Fibroblast of skin of left quadriceps (primary cell): ENCODE measurements around the gene NR3C2.

ENCODE experiments used
- DNase-seq, 2 experiments: peaks; one replicate each; pipeline ENCODE4 v3.0.0-alpha.2; 2013; ENCODE audit warnings: low read depth in 2 of 2

Gene NR3C2

GRCh38 chr4:148077581-148077980 is 364.6 kb downstream of the NR3C2 start:
- no peak for DNase-seq

DNA sequence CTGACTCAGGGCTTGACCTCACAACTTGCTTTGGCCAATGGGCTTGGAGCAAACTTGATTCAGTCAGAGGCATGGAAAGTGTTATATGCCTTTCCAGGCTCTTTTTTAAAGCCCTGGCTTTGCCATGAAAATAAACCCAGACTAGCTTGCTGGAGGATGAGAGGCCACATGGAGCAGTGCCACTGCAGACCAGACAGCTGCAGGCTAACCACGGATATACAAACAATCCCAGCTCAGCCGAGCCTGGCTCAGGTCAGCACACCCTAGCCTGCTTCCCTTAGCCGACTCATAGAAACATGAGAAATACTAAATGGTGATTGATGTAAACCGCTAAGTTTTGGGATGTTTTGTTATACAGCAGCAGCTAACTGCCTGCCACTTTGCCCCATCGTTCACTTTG is 365.2 kb downstream of the NR3C2 start:
- DNase-seq, result no peak

GRCh38 chr4:148075438-148075837 is 366.8 kb downstream of the NR3C2 start:
- DNase-seq, result no peak

DNA sequence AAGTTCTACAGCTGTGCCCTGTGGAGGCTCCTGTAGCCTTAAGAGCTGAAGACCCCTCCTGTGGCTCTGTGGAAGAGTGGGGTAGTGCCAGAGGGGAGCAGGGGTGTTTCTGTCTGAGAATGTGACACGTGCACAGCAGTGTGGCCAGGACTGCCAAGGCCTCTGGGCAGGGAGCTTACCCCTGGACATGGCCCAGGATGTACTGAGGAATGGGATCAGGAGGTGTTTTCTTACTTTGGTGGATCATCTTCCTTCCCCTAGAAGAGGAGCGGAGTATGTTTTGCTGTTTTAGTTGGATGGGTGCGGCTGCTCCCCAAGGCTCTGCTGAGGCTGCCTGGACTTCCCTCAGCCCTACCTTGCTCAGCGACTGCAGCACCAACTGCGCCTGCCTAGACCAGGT is 367.8 kb downstream of the NR3C2 start:
- DNase-seq, result no peak

DNA sequence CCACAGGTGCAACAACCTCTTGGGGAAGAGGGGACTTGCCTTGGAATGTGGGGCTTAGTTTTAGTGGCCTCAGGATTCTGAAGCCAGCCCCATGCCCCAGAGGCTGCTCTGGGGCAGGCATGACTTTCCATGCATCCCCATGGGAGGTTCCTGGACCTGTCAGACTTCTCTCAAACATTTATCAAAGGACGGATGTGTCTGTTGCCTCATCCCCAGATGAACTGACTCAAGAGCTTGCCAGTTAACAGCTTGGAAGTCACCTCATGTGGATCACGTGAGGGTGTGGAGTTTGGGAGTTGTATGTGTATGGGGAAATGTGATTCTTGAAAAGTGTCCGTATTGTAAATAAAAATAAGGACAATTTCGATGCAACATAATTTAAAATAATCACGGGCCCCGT is 368.9 kb downstream of the NR3C2 start:
- no peak for DNase-seq

GRCh38 chr4:148072789-148073188 is 369.4 kb downstream of the NR3C2 start:
- no peak for DNase-seq

DNA sequence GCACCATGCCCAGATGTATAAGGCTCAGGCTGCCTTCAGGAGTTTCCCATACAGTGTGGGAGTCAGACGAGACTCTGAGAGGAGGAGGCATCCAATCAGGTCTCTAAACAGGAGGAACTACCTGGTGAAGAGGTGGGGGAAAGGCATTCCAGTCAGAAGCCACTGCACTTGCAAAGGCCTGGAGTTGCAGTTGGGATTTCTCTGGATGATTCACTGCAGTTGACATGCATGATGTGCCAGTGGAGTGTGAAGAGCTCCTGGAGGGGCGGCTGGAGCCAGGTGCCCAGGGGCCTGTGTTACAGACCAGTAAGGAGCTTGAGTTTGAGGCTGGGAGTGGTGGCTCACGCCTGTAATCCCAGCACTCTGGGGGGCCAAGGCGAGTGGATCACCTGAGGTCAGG is 371.2 kb downstream of the NR3C2 start:
- no peak for DNase-seq

DNA sequence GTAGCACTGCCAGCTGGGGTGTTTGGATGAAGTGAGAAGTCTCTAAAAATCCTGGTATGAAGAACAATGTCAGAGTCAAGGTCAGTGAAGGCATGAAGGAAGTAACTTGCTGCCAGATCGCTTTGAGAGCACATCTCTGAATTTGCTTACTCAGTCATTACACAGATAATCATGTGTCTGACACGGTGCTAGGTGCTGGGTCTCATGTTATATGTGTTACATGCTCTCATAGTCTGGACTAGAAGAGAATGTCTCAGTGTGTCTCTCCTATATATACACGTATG is 372.4 kb downstream of the NR3C2 start:
- DNase-seq, result no peak

GRCh38 chr4:148069086-148069894 is 372.9 kb downstream of the NR3C2 start:
- no peak for DNase-seq

GRCh38 chr4:148068065-148068911 is 373.9 kb downstream of the NR3C2 start:
- DNase-seq, result peak; percentile 15 to 20

DNA sequence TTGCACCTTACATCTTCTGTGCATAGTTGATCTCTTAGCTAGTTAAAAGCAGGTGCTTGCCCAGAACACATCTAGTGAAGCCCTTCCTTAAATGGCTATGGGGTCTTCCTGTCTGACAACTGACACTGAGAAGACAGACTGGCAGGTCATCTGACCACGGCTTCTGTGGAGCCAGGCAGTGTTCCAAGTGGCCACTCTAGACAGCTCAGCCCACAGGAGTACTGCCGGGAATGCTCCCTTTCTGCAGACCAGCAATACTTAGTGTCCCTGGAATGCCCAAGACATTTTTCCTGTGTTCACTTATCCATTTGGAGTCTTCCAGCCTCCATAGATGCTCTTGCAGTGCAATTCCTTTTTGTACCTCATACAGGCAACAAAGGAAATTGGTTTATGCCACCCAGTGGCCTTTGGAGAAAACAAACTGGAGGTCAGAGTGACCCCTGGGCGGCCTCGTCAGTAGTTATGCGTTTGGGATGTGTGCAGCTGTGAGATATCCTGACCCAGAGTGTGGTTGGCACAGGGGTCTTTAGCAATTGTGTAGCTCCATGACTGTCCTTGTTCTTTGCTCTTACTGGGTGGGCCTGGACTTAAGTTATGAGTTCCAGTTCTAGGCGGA is 374.8 kb downstream of the NR3C2 start:
- DNase-seq, result no peak

DNA sequence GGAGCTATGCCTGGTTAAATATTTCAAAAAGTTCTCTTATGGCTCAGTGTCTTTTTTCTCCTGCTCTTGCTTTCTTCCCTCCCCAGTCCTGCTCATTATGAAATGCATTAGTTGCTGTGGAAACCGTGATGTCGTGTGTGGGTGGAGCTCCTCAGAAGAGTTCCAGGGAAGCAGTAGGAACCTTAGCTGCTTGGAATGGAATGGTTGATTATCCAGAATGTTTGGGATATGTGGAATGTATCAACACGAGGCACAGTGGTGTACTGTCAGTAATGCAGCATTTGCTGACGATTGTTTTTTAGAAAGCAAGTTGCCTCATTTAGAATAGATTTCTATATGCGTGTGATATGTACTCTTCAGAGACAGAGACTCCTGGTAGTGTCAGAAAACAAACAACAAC is 377.1 kb downstream of the NR3C2 start:
- DNase-seq, result peak; percentile 46 to 49

DNA sequence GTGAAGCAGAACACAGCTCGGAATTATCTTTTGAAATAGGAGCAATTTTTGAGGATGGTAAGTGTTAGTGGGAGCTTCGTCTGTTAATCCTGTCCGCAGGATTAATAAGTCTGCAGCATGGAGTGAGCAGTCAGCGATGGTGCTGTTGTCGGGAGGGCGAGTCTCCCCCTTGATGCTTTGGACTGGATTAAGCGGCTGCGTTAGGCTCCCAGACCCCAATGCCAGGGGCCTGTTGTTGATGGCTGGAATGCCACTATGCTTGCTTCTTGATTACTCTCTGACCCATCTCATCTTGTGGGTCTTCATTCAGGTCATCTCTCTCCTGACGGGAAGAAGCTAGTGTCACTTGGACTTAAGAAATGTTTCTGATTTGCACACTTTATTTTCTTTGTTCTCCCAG is 377.8 kb downstream of the NR3C2 start:
- DNase-seq, result no peak

GRCh38 chr4:148062301-148062950 is 379.8 kb downstream of the NR3C2 start:
- no peak for DNase-seq

GRCh38 chr4:148061795-148062194 is 380.4 kb downstream of the NR3C2 start:
- DNase-seq, result no peak

- no peak for DNase-seq
Measured at GRCh38 chr4:148061141-148061481, 381.1 kb downstream of the NR3C2 start.

DNA sequence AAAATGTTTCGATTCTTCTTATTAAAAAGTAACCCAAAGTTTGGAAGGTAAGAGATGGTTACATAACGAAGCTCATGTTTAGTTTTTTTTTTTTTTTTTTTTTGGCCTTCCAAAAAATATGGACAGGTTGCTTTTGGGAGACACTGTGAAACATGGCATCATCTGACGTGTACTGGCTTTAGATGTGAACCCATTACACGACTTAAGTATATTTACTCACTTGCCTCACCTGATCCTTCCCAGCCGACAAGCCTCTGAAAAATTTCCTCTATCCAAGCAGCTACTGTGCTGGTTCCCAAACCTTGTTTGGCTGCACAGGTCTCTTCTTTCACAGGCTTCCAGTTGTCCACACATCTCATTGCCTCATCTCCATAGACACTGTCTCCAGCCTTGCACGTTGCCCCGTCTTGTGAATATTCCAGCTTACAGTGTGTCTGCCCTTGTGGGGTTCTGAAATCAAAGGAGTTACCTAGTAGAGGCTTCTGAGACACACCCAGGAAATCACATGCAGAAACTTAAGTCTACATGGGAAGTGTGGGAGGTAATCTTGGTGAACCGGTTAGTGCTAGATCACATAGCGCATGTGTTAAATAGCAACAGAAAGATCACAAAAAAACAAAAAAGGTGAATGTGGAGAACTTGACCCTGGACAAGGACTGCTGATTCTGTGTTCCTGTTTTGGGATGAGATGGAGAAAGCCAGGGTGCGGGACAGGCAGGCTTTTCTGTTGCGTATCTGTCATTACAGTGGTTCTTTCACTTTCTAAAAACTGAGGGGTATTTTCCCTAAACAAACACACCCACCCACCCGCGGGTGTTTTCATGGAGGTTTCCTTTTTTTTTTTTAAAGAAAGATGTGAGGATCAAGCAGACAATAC is 381.7 kb downstream of the NR3C2 start:
- DNase-seq, result no peak

GRCh38 chr4:148059617-148060180 is 382.5 kb downstream of the NR3C2 start:
- no peak for DNase-seq

GRCh38 chr4:148057984-148058859 is 384.0 kb downstream of the NR3C2 start:
- DNase-seq, result no peak

- DNase-seq, result no peak
Measured at GRCh38 chr4:148057516-148057915, 384.7 kb downstream of the NR3C2 start.
